HG03045 (cell line): ENCODE results near the gene MTHFD1L.
"Not testable (repeated sequence)": the region's sequence is repeated elsewhere in the genome, so short reads cannot be mapped to it uniquely, and the experiment has no call there.

Source experiments
- ATAC-seq: cut with Tn5 transposase; IDR thresholded peaks from one replicate; pipeline ENCODE4 v1.9.1; 2021; ENCODE audit warnings: mild to moderate bottlenecking, moderate library complexity; ENCODE audit not compliant: unreplicated experiment

Gene MTHFD1L

DNA sequence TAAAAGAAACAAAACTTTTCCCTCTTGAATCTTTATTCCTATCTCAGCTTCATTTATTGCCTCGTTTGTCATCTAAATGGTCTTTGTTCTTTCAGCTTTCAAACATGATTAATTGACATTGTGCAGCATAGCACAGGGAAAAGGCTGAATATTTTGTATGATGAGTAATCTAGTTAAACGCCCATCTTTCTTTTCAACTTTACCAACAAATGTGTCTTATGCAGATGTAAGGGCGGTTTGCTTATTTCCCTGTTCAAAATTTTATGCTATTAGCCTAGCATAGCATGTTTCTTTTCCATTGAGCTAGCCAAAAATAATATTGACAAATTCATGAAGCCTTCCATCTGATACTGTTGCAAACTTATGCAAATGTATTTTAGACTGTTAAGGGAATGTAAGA lies 197.8 kb downstream of the MTHFD1L start:
- no peak for ATAC-seq

DNA sequence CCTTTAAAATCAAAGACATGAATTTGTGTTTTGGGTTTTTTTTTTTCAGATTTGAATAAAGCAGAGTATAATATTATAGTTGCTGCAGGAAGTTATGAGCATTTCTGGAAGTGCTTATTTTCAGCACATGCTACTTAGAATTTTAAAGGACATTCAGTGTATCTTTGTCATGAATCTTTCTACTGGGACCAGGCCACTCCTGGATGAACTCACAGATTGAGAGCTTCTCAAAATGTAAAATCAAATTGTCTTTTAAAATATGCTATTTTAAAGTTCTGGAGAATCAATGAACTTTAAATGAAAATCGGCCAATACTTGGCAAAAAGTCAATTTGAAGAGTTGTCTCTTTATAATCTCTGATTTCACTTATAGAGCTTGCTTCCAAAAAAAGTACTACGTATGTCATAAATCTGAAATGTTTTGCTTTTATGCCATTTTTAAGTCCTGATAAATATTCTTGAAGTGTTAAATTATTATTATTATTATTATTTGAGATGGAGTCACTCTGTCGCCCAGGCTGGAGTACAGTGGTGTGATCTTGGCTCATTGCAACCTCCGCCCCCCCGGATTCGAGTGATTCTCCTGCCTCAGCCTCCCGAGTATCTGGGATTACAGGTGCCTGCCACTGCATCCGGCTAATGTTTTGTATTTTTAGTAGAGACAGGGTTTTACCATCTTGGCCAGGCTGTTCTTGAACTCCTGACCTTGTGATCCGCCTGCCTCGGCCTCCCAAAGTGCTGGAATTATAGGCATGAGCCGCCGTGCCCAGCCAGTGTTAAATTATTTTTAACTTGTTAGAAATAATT lies 198.5 kb downstream of the MTHFD1L start:
- no peak for ATAC-seq

DNA sequence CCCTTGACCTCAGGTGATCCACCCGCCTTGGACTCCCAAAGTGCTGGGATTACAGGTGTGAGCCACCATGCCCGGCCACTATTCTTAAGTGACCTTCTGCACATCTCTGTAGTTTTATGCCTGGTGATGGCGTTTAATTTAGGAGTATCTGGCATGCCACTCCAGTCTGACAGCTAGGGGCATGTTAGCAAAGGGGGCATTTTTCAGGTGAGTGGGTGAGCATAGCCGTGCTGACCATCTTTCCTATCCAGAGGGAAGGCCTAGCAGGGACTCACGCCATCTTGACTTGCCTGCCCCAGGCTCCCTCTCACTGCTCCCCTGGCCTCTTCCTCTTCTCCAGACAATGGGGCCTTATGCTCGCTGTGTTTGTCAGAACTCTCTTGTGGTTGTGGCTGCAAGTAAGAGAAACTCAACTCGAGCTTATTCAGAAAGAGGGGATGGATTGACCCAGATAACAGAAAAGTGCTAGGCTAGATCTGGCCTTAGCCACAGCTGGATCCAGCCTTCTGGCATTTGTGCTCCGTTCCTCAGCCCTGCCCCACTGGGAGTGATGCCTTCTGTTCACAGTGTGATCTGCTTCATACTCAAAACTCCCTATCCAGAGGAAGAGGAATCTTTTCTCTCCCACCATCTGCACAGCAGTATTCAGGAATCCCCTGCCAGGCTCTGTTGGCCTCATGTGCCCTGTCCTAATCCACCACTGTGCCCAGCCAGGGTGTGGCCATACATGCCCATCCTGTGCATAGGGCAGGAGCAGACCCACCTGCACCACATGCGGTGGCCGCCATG lies 199.7 kb downstream of the MTHFD1L start:
- no peak for ATAC-seq

DNA sequence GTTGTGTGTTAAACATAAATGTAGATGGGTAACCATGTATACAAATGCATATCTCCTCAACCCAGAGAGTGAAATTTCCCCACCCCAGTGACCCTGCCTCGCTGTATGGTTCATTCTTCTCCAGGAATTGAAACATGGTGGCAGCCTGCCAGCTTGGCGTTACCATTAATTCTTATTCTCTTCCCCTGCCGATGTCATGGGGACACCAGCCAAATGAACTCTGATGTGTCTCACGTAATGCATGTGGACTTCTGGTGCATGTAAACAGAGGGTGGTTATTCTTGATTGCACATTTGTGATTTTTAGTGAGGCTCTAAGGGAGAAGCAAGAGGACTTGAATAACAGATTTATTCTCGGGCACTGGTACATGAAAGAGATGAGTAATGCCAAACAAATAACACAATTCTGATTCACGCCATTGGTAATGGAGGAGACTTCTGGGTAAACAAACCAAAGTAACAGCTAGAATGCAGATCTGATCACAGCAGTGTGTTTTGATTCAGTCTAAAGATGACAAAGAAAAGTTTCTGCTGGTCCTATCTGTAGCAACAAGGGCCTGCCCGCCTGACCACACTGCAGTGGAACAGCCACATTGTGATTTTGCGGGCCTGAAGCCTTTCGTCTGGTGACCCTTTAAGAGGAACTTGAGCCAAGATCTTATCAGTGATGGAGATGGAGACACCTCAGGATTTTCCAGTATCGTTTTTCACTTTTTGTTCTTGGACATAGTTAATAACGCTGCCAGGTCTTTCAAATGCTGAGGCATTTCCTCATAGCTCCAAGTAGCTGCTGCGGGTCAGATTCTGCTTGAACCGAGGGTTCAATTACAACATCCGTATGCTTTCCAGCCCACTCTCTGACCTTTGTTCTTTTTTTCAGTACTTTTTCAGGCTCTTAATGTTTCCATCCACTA lies 202.4 kb downstream of the MTHFD1L start:
- no peak for ATAC-seq

DNA sequence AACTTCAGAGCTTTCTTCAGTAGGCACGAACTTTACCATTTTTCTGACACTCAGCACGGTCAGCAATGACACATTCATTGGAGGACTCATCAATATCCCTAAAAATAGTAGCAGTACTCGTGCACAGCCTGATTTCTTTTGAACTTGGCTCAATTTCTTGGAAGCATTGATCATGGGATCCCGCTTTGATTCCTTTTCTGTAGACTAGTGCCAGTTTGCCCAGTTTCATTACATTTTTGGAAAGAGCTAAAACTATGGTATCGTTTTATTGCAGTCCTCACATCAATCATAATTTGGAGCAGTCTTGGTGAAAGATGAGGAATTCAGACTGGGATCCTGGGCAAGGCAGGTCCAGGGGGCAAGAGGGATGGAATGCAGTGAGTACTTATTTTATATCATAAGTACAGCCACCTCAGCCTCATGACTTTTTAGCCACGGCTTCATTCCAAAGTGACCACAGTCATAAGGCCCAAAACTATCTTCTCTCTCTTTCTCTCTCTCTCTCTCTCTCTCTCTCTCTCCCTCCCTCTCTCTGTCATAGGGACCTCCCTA lies 203.3 kb downstream of the MTHFD1L start:
- no peak for ATAC-seq

DNA sequence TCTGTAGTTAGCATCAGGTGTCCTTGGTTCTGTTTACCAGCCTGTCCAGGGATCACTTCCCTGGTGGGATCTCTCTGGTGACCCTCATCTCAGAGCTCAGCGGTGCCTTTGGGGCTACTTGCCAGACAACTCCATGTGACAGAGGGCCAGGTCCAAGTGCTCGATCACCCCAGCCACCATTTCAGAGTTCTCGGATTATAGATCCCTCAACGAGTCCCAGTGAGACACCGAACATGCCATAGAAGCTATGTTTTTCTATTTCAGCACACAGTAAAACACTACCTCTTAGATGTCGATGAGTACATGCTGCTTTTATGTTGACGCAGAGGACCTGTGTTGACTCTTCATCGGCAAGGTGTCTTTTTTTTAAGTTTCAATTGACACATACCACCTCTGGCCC lies 204.1 kb downstream of the MTHFD1L start:
- ATAC-seq: no peak

DNA sequence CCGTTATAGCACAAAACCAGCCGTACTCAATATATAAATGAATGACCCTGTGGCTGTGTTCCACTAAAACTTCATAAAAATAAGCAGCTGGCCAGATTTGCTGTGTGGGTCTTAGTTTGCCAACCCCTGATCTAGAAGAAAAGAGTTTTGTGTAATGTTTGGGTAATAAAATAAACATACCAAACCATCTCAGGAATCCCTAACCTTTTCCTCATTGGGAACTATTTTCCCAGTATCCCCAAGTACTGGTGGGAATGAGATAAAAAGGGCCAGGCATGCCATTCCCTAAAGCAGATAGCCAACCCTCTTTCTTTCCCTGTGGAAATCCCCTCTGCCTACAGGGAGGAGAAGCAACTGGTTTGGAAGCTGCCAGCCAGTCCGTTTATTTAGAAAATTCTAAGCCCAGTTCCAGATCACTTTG lies 205.1 kb downstream of the MTHFD1L start:
- ATAC-seq: no peak

DNA sequence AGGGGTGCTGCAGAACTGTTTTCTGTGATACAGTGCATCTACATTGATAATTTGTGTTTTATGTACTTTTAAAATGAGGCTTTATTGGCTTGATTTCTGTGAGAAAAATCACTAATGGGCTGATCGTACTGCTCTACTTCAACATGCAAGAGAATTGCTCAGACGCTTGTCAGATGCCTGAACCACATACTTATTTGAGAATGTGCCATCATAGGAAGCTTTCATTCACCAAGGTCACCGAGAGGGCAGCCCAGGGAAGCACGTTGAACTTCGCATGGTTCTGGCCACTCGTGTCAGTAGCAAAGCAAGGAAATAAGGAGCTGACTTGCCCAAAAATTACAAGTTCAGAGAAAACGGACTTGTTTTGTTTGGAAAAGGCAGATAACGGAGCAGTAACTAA lies 205.8 kb downstream of the MTHFD1L start:
- no peak for ATAC-seq

DNA sequence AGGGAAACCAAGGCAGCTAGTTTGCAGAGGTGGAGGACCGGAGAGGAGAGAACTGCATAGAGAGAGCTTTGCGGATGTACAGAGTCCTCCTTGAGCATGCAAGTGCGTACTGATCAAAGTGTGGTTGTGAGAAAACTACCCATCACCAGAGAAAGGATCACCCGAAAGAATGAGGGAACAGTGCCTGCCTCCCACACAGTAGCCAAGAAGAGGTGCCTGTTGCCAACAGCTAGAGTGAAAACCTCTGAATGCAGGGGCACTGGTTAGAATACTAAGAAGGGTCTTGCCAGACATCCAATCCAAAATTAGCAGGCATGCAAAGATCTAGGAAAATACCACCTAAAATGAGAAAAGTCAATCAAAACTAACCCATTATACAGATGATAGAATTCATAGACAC lies 207.6 kb downstream of the MTHFD1L start:
- ATAC-seq: no peak

DNA sequence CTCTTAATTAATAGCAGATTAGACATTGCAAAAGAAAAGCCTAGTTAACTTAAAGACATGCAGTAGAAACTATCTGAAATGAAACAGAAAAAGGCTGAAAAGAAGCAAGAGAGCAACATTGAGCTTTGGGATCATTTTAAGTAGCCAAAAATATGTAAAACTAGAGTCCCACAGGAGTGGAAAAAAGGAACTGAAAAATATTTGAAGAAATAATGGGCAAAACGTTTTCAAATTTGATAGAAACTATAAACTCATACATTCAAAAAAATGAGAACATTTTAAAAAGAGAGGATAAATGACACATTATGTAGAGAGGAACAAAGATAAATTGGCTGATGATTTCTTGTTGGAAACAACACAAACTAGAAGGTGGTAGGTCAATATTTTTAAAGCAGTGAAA lies 208.2 kb downstream of the MTHFD1L start:
- no peak for ATAC-seq

DNA sequence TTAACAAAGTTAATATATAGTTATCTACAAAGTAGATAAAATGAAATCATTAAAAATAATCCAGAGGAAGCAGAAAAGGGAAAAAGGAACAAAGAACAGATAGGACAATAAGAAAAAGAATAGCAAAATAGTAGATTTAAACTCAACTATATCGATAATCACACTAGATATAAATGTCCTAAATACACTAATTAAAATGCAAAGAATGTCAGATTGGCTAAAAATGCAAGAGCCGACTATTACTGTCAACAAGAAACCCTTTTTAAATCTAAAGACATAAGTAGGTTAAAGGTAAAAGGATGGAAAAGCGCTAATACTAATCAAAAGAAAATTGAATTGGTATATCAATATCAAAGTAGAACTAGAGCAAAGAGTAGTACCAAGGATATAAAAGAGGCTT lies 209.5 kb downstream of the MTHFD1L start:
- no peak for ATAC-seq

DNA sequence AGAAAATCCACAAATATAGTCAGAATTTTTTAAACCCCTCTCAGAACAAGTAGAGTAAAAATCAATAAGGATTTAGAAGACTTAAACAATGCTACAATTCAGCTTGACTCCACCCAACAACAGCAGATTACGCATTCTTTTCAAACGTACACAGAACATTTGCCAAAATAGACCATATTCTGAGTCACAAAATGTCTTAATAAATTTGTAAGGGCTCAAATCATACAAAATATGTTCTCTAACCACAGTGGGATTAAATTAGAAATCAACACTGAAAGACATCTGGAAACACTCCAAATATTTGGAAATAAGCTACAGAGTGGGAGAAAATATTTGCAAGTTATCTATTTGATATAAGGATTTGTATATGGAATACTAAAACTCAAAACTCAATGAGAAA lies 210.0 kb downstream of the MTHFD1L start:
- no peak for ATAC-seq

DNA sequence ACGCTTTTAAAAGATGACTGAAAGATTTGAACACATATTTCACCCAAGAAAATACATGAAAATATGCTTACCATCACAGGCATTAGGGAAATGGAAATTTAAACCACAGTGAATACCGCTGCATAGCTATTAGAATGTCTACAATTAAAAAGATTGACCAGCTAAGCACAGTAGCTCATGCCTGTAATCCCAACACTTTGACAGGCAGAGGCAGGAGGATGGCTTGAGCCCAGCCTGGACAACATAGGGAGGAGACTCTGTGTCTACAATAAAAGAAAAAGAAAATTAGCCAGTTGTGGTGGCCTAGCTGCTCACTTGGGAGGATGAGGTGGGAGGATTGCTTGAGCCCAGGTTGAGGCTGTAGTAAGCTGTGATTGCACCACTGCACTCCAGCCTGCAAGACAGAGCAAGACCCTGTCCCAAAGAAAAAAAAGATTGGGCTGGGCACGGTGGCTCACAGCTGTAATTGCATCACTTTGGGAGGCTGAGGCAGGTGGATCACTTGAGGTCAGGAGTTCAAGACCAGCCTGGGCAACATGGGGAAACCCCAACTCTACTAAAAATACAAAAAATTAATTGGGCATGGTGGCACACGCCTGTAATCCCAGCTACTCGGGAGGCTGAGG lies 210.5 kb downstream of the MTHFD1L start:
- ATAC-seq: no peak

DNA sequence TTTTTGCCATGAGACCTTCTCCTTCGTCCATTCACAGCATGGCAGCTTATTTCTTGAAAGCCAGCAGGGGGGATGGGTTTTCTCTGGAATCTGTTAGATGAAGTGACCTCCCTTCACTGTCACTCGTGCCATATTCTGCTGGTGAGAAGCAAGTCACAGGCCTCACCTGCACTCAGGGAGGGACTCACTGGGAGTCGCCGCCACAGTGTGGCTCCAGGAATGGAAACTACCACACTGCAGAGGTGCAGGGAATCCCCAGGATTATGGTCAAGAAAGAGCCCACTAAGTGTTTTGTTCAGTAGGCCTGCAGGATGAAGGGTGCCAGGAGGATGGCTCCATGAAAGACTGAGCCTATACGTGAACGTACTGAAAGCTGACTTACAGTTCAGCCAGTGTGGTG lies 213.2 kb downstream of the MTHFD1L start:
- no peak for ATAC-seq

DNA sequence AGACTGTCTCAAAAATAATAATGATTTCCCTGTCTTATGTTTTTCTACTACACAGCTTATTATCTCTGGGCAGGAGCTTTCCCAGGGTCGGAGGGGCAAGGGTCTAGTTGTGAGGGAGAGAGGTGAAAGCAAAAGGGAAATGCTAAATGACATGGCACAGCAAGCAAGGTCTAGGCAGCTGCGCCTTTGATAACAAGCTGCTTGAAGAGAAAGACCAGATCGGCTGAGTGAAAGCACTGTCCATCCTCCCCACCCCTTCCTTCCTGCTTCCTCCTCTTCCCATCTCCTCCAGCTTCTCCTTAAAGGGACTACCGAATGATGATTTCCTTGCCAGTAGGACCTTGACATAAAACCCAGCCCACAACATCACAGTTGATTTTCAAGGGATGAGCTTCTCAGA lies 216.2 kb downstream of the MTHFD1L start:
- ATAC-seq: no peak

DNA sequence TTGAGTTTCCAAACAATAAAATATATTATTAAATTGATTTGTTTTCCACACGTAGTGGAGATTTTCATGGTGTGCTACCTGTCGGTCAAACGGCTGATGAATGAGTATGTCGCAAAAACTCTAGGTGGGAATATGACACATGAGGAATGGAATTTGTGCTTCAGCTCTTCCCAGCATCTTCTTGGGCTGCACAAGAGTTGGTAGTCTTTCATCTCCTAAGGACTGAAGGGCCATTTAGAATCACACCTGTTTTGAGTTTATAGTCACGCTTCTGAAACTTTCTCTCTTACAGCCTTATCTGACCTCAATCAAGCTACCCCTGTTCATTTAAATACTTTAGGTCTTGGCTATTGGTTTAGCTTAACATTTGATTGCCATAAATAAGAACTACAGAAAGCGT lies 216.6 kb downstream of the MTHFD1L start:
- no peak for ATAC-seq

DNA sequence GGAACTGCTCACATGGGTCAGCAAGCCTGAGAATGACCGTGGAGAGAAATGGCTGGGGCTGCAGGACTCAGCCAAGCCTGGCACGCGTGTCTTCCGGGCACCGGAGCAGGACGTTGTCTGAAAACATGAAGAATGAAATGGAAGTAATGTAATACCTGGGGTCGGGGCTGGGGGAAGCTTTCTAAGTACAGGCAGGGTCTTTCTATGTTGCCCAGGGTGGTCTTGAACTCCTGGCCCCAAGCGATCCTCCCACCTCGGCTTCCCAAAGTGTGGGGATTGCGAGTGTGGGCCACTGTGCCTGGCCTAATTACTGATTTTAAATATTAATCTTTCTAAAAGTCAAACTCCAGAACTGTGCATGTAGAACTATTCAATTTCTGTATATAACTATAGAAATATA lies 218.8 kb downstream of the MTHFD1L start:
- no peak for ATAC-seq

DNA sequence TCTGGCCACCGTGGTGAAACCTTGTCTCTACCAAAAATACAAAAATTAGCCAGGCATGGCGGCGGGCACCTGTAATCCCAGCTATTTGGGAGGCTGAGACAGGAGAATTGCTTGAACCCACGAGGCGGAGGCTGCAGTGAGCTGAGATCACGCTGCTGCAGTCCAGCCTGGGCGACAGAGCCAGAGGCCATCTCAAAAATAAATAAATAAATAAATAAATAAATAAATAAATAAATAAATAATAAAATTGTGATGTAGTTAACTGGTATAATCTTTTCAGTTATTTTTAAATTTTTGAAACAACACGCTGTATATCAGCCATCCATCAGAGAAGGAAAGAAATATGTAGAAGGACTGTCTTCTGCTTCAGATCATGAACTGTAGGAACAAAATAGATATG lies 221.6 kb downstream of the MTHFD1L start:
- not testable (repeated sequence) for ATAC-seq

DNA sequence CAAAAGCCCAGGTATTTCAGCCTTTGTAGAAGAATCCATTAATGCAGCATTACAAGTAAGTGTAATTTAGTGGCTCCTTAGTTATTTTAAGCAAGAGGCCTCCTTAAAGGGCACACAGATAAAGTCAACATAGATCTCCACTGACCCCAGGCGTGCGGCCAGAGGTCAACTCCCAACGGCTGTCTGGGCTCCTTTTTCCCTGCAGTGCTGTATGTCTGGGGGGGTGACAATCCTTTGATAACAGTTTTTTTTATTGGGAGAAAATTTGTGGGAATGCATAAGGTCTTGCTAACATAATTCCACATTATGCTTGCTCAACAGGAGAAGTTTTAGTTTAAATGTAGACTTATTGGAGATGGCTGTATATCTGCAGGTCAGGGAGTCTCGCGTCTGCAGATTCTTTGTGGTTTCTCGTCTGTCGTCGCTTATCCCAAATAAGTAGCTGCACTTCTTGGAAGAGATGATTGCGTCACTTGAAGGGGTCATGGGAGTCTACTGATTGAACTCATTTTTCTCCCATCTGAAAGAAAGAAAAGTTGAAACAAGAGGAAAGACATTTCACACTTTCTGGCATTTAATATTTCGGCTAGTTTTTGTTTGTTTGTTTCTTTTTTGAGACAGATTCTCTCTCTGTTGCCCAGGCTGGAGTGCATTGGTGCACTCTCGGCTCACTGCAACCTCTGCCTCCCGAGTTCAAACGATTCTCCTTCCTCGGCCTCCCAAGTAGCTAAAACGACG lies 222.5 kb downstream of the MTHFD1L start:
- no peak for ATAC-seq

DNA sequence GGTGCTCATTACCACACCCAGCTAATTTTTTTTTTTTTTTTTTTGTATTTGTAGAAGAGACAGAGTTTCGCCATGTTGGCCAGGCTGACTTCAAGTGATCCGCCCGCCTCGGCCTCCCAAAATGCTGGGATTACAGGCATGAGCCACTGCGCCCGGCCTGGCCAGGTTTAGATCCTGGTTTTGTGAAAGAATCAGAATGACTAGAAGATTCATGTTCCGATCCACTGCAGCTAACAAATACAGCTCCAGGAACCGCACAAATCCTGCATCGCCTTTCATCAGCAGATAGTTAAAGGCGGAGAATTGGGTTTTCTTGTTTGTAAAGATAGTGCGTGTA lies 223.1 kb downstream of the MTHFD1L start:
- no peak for ATAC-seq
